GM21825 (cell line): ENCODE results near the gene NOTCH2NLA.
"Not testable (repeated sequence)": the region's sequence is repeated elsewhere in the genome, so short reads cannot be mapped to it uniquely, and the experiment has no call there.

ENCODE experiments used
- ATAC-seq: cut with Tn5 transposase; IDR thresholded peaks from one replicate; pipeline ENCODE4 v1.9.1; 2021; ENCODE audit warnings: mild to moderate bottlenecking, moderate library complexity; ENCODE audit not compliant: unreplicated experiment

Gene NOTCH2NLA

GRCh38 chr1:146174531-146174930 is 54.3 kb downstream of the NOTCH2NLA start:
- not testable (repeated sequence) for ATAC-seq

- ATAC-seq: not testable (repeated sequence)
These were observed 61.1 kb downstream of the NOTCH2NLA start for GRCh38 chr1:146167740-146168139.

- ATAC-seq: not testable (repeated sequence)
These were observed 61.5 kb downstream of the NOTCH2NLA start for GRCh38 chr1:146167273-146167672.

GRCh38 chr1:146144465-146144864 is 84.4 kb downstream of the NOTCH2NLA start, which contains the start of gene NBPF10:
Gene NBPF10 (minus strand): TSS chr1:146144804. CDS start chr1:146144769, 35 bp downstream.
- ATAC-seq: not testable (repeated sequence)
